DND-41 (cell line): ENCODE measurements around the gene CCDC150.
"Not testable (repeated sequence)": the region's sequence is repeated elsewhere in the genome, so short reads cannot be mapped to it uniquely, and the experiment has no call there.

ENCODE experiments used
- ATAC-seq: fragments of 200-7000 bp; cut with Tn5 transposase; 3 replicates; pipeline ENCODE4 v1.9.1; 2021; ENCODE audit warnings: low read depth; ENCODE audit not compliant: insufficient read depth
- DNase-seq: peaks from one replicate; pipeline ENCODE4 v3.0.0-alpha.2; 2020
- H2AFZ ChIP-seq: 2 replicates; pipeline ENCODE4 v1.6.0; 2012; ENCODE audit warnings: low read depth, low read length
- H3K27ac ChIP-seq: 2 replicates; pipeline ENCODE4 v1.5.1; 2012; ENCODE audit warnings: low read length, inconsistent platforms
- H3K27me3 ChIP-seq: fragments of 200-600 bp; sonication (generic); 2 replicates; pipeline ENCODE4 v1.6.0; 2012; ENCODE audit warnings: low read length, mild to moderate bottlenecking, inconsistent platforms; ENCODE audit not compliant: insufficient read depth, poor library complexity
- H3K36me3 ChIP-seq: 2 replicates; pipeline ENCODE4 v1.5.1; 2012; ENCODE audit warnings: low read length, inconsistent platforms; ENCODE audit not compliant: insufficient read depth
- H3K4me1 ChIP-seq: 2 replicates; pipeline ENCODE4 v1.5.1; 2012; ENCODE audit warnings: mild to moderate bottlenecking, low read length; ENCODE audit not compliant: insufficient read depth
- H3K4me2 ChIP-seq: 2 replicates; pipeline ENCODE4 v1.6.0; 2012; ENCODE audit warnings: mild to moderate bottlenecking, moderate library complexity, low read length, inconsistent platforms; ENCODE audit not compliant: insufficient read depth
- H3K4me3 ChIP-seq, 2 experiments: fragments of 200-600 bp in 1 of 2; shearing (Covaris generic) in 1 of 2; 2 replicates each; pipeline ENCODE4 v1.5.1; 2012 to 2016; ENCODE audit warnings: inconsistent platforms in 2 of 2, low read length in 2 of 2, mild to moderate bottlenecking in 2 of 2, low read depth in 1 of 2, moderate library complexity in 1 of 2
- H3K79me2 ChIP-seq: 2 replicates; pipeline ENCODE4 v1.6.0; 2012; ENCODE audit warnings: low read length, inconsistent platforms; ENCODE audit not compliant: insufficient read depth
- H3K9ac ChIP-seq: 2 replicates; pipeline ENCODE4 v1.6.0; 2012; ENCODE audit warnings: low read depth, mild to moderate bottlenecking, inconsistent platforms, low read length, moderate library complexity
- H3K9me3 ChIP-seq: 2 replicates; pipeline ENCODE4 v1.5.1; 2012; ENCODE audit warnings: low read length, moderate library complexity, mild to moderate bottlenecking, inconsistent platforms; ENCODE audit not compliant: insufficient read depth, severe bottlenecking
- H4K20me1 ChIP-seq: 2 replicates; pipeline ENCODE4 v1.6.0; 2012; ENCODE audit warnings: low read length; ENCODE audit not compliant: insufficient read depth
- EZH2 ChIP-seq: IDR thresholded peaks from 3 replicates; pipeline ENCODE4 v1.6.1; 2012; ENCODE audit warnings: borderline replicate concordance, low read depth, mild to moderate bottlenecking, moderate library complexity, low read length, inconsistent platforms; ENCODE audit not compliant: severe bottlenecking
- TF ChIP-seq, protein P1 (sequence below): IDR thresholded peaks from 2 replicates; pipeline ENCODE4 v1.5.1; 2012; ENCODE audit warnings: borderline replicate concordance, low read length, moderate library complexity, mild to moderate bottlenecking; ENCODE audit not compliant: poor library complexity, severe bottlenecking; ENCODE audit errors: extremely low read depth

Gene CCDC150

DNA sequence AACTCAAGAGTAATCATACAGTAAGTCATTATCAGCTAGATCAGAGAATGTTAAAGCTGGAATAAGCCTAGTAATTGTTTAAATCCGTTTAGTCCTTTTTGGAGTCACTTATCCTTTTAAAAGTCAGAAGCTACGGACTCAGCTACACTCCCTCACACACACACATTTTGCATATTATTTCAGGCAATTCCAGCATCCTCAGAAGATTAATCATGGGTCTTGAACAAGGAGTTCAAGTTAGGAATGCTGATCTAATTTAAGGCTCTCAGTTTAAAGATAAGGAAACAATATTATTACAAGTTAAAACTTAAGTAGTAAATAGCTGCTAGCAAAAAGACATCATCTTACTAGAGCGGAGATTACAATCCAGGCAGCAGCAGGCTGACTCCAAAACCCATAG lies 85.7 kb downstream of the CCDC150 start:
- no peak for DNase-seq
- TF ChIP-seq EZH2 = no peak
- TF ChIP-seq, protein P1, sequence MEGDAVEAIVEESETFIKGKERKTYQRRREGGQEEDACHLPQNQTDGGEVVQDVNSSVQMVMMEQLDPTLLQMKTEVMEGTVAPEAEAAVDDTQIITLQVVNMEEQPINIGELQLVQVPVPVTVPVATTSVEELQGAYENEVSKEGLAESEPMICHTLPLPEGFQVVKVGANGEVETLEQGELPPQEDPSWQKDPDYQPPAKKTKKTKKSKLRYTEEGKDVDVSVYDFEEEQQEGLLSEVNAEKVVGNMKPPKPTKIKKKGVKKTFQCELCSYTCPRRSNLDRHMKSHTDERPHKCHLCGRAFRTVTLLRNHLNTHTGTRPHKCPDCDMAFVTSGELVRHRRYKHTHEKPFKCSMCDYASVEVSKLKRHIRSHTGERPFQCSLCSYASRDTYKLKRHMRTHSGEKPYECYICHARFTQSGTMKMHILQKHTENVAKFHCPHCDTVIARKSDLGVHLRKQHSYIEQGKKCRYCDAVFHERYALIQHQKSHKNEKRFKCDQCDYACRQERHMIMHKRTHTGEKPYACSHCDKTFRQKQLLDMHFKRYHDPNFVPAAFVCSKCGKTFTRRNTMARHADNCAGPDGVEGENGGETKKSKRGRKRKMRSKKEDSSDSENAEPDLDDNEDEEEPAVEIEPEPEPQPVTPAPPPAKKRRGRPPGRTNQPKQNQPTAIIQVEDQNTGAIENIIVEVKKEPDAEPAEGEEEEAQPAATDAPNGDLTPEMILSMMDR = no peak
- Histone ChIP-seq H3K4me3 (no peak overlapping the region), H3K27ac (no peak overlapping the region), H3K27me3 (no peaks in the 10 kb centered on the region), H3K4me2 (no peak overlapping the region), H3K9ac (no peak overlapping the region), H2AFZ (no peak overlapping the region), H3K79me2 (no peaks in the 10 kb centered on the region), H4K20me1 (no peaks in the 10 kb centered on the region), H3K36me3 (peaks cover 67% of the 10 kb centered on the region), H3K4me1 (no peaks in the 10 kb centered on the region), H3K9me3 (no peaks in the 10 kb centered on the region)
- no peak for ATAC-seq

DNA sequence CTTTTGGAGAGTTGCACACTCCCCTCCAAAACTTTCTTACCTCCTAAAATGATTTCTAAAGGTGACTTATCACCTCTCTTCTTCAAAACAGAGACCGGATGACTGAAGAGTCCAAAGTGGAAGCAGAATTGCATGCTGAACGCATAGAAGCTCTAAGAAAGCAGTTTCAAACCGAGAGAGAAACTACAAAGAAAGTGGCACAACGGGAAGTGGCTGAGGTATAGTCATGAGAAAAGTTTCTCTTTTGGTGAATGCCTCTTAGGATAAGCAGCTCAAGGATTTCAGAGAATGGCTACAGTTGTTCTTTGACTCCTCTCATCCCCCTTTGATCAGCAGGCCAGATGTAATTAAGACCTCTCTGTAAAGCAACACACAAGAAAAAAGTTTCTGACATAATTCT lies 86.4 kb downstream of the CCDC150 start:
- no peaks in the 10 kb centered on the region for H3K9me3 ChIP-seq
- H4K20me1 ChIP-seq = no peaks in the 10 kb centered on the region
- ATAC-seq (peak; percentile 61), DNase-seq (no peak)
- no peaks in the 10 kb centered on the region for H3K27me3 ChIP-seq
- H3K9ac ChIP-seq = no peak overlapping the region
- H3K27ac ChIP-seq = no peak overlapping the region
- H3K4me3 ChIP-seq = no peak overlapping the region
- TF ChIP-seq, protein P1 = no peak
- TF ChIP-seq EZH2 = no peak
- H3K4me2 ChIP-seq = no peak overlapping the region
- no peaks in the 10 kb centered on the region for H3K79me2 ChIP-seq
- no peaks in the 10 kb centered on the region for H3K4me1 ChIP-seq
- H2AFZ ChIP-seq = no peak overlapping the region
- peaks cover 69% of the 10 kb centered on the region for H3K36me3 ChIP-seq

DNA sequence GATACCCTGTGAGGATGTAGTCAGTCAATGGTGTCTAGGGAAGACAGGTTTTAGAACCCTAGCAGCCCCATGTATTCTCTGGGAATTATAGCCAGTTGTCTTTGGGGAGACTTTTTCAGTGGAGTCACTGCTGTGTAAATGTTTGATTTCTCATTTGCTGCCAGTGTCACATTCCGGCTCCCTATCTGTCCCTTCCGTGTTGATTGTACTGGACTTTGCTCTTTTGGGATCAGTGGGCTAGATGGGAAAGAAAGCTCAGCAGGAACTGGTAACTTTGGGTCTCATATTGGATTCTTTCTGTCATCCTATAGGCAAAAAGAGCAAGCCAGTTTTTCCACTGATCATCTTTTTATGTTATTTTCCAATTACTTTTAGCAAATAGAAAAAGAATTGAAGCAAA lies 89.9 kb downstream of the CCDC150 start:
- H3K4me2 ChIP-seq = no peak overlapping the region
- peaks cover 71% of the 10 kb centered on the region for H3K36me3 ChIP-seq
- H3K79me2 ChIP-seq = no peaks in the 10 kb centered on the region
- ATAC-seq = no peak
- H3K4me3 ChIP-seq = no peak overlapping the region
- no peaks in the 10 kb centered on the region for H3K27me3 ChIP-seq
- H3K4me1 ChIP-seq = no peaks in the 10 kb centered on the region
- no peak for TF ChIP-seq EZH2
- TF ChIP-seq, protein P1 = no peak
- H3K9me3 ChIP-seq = no peaks in the 10 kb centered on the region
- no peak overlapping the region for H3K27ac ChIP-seq
- no peak for DNase-seq
- H3K9ac ChIP-seq = no peak overlapping the region
- no peak overlapping the region for H2AFZ ChIP-seq
- H4K20me1 ChIP-seq = no peaks in the 10 kb centered on the region

DNA sequence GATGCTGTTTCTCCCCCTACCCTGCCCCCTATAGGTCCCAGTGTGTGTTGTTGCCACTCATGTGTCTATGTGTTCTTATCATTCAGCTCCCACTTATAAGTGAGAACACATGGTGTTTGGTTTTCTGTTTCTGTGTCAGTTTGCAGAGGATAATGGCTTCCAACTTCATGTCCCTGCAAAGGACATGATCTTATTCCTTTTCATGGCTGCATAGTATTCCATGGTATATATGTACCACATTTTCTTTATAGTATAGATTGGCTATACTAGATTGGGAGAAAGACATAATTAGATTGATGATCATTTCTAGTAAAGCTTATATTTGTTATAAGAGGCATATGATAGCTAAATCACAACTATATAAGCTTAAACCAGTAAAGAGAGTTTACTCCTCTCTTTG lies 97.1 kb downstream of the CCDC150 start:
- not testable (repeated sequence) for H3K4me3 ChIP-seq, H3K9ac ChIP-seq, ATAC-seq, H3K4me2 ChIP-seq, H3K9me3 ChIP-seq, DNase-seq, H3K27ac ChIP-seq, H2AFZ ChIP-seq, H3K4me1 ChIP-seq, H3K27me3 ChIP-seq, H3K79me2 ChIP-seq, H4K20me1 ChIP-seq
- H3K36me3 ChIP-seq = peaks cover 33% of the 10 kb centered on the region
